ENCODE data around the gene MAF.

GRCh38 chr16:79593754-79594153, 6.8 kb downstream of the MAF start:
- TF ChIP-seq CTCF (conservative IDR thresholded peaks at IDR 0.05; ENCODE audit: low read depth in 2 of 2) (no peak), EZH2 (IDR thresholded peaks at IDR 0.05; ENCODE audit: low read depth, unreplicated experiment) (no peak), POLR2AphosphoS5 (IDR thresholded peaks at IDR 0.05; ENCODE audit: low read depth) (no peak), EZH2phosphoT487 (IDR thresholded peaks at IDR 0.05; ENCODE audit: unreplicated experiment) (no peak)

All from GM23338 (cell line).